Activated naive CD4-positive, alpha-beta T cell treated with anti-CD3 and anti-CD28 coated beads, Interleukin-2, amount 50 U/mL, for 72 hours (primary cell): Measurements from ENCODE around the gene NFS1. TPM values are rescaled to one million over a fixed set of nuclear protein-coding genes. Genes with fewer than 3 reads are reported as not detected.
A peak's percentile ranks its signal among the peaks of the same experiment; 100 is the strongest.

ENCODE experiments used
- ATAC-seq, 2 donors: fragments of 150-1000 bp; cut with Tn5 transposase; 2 replicates each; pipeline ENCODE4 v1.10.0; 2021; ENCODE audit warnings: mild to moderate bottlenecking in 2 of 2, moderate library complexity in 2 of 2
- DNase-seq, 2 donors: peaks; one replicate each; pipeline ENCODE4 v3.0.0; 2021 to 2022; ENCODE audit warnings: low spot score in 2 of 2
- H3K27ac Mint-ChIP-seq, 2 donors: one replicate each; pipeline ENCODE4 v1.8.0; 2022; ENCODE audit warnings: mild to moderate bottlenecking in 2 of 2, mixed read lengths in 2 of 2
- H3K36me3 Mint-ChIP-seq, 2 donors: one replicate each; pipeline ENCODE4 v1.8.0; 2022; ENCODE audit warnings: mixed read lengths in 2 of 2
- H3K9me3 Mint-ChIP-seq, 2 donors: one replicate each; pipeline ENCODE4 v1.8.0; 2022; ENCODE audit warnings: mixed read lengths in 2 of 2
- total RNA-seq, 2 donors: library from RNA; stranded (reverse); gene quantifications; one replicate each; pipeline ENCODE4 v1.2.3, GENCODE V29; 2022

NFS1 gene
- total RNA-seq, 2 donors from 2014 or later = 48.5 to 50.1 TPM

DNA sequence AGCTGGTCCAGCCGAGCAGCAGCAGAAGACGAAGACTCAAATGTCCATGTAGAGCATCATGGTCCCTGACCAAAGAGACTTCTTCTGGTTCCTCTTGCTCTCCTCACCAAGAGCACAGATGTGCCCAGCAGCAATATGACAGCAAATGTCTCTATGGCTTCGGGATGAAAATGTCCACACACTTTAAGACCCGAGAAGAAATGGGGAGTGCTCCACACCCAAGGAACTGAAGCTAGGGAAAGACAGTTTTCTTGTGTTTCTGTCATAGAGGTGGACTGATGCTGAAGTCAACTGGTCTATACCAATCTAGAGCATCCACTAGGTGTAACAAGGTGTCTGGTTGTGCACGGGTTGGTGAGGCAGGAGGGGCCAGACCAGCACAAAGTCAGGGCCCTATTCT lies 29.9 kb downstream of the NFS1 start:
- DNase-seq (no peak), ATAC-seq (no peak)
- Mint-ChIP-seq H3K9me3 (no peaks in the 10 kb centered on the region), H3K36me3 (peaks cover 16 to 28% of the 10 kb centered on the region in 2 donors), H3K27ac (no peak overlapping the region)

DNA sequence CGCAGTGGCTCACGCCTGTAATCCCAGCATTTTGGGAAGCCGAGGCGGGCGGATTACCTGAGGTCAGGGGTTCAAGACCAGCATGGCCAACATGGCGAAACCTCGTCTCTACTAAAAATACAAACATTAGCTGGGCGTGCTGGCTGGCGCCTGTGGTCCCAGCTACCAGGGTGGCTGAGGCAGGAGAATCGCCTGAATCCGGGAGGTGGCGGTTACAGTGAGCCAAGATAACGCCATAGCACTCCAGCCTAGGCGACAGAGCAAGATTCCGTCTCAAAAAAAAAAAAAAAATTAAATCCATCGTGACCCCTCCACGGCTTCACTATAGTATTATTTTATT lies 33.2 kb downstream of the NFS1 start:
- Mint-ChIP-seq H3K9me3 (no peaks in the 10 kb centered on the region), H3K36me3 (peaks cover 32 to 33% of the 10 kb centered on the region in 2 donors), H3K27ac (peak overlapping the region in 1 of 2 donors; percentile 100)
- DNase-seq (no peak), ATAC-seq (no peak)

DNA sequence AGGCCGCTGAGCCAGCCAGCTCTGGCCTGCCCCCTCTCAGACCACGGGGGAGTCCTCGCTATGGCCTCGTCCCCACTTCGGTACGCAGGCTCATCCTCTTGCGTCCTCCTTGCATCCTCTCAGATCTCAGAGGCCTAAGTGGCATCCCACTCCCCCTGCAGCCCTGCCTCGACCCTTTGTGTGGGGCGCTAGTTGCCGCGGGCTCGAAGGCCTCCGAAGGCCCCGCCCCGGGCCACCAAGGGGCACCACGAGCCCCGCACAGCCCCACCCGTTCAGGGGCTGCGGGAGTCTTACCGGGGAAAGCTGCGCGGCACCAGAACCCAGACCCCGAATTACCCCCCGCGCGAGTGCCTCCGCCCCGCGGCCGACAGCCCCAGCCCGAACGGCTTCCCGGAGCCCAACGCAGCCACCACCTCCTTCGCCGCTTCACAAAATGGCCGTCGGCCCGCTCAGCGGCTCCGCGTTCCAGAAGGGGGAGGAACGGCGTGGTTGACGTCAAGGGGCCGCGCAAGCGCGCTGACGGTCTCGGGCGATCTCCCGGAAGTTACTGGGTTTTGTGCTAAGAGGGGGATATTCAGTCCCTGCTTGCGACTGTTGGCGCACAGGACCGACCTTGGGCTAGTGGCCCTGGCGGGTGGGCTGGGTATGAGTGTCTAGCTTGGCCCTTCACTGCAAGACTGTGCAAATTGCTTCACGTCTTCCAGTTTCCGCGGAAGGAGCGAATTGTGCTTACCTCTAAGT lies 34.5 kb downstream of the NFS1 start, which contains the start of the genes CPNE1 and RBM12:
Gene CPNE1, minus strand, starts transcription at position 435 of the 741 bp plus-strand sequence. CDS start 31,977 bp downstream, outside the sequence.
Gene RBM12, minus strand, starts transcription at position 435 of the 741 bp plus-strand sequence. CDS start 9,578 bp downstream, outside the sequence.
- peak within 1 kb of the TSS; percentile 99 to 100 for H3K27ac Mint-ChIP-seq
- ATAC-seq (peak; percentile 59 to 66), DNase-seq (peak; percentile 91 to 93)
- H3K36me3 Mint-ChIP-seq = peaks cover 32 to 42% of the 10 kb centered on the region in 2 donors
- H3K9me3 Mint-ChIP-seq = no peaks in the 10 kb centered on the region

DNA sequence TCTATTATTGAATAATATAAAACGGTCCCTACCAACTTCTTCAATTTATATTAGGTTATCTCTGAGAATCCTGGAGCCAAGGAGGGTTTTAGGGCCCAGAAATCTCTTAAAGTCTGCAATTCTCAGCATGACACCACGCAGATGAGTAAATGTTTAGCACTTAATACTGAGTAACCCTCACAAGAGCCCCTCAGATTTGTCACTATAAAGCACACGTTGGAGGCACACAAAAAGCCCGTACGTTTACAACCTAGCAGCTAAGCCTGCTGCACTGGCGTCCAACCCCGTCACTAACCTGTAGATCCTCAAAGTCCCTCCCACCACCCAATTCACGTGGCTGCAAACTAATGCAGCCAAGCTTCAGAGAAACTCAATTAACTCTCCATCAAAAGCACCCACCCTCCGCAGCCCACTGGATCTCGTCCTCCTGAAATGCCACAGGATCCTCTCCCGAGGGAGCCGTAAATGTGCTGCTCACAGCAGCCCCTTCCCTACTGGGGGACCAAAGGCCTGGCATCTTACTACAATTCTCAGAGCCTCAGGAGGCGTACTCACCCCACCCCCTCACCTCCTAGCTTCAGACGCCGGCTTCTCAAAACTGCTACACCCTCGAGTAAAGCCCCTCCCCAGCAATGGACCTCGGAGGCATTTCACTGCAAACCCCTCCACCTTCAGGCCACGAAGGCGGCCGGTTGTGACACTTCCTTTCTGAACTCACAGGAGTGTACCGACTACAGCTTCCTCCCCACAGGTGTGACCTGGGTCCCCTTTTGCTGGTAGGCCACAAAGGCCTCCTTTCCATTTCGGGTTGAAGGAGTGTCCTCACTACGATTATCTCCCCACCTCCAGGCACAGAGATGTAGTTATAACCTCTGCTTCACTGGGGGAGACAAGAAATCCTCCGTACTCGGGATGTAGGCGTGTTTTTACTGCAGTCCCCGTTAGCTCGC lies 35.4 kb downstream of the NFS1 start:
- Mint-ChIP-seq H3K9me3 (no peaks in the 10 kb centered on the region), H3K27ac (peak overlapping the region; percentile 99 to 100), H3K36me3 (peaks cover 25 to 50% of the 10 kb centered on the region in 2 donors)
- DNase-seq = peak; percentile 66 to 75
- peak; percentile 19 to 38 for ATAC-seq

DNA sequence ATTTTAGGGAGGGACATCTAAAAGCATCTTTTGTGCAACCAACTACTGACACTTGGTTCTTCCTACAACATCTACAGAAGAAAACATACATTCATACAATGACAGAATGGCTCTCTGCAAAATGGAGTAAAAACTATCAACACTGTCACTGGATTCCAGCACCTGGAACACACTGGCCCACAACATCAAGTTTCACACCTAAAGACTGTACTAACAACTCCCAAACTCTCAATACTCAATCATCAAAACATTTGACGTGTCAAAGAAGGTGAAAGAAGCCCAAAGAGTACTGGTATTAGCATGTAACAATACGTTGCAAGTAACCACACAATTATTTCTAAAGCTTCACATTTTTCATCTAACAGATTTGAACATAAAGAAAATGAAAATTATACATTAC lies 36.6 kb downstream of the NFS1 start:
- ATAC-seq (peak; percentile 4 to 42), DNase-seq (peak in 1 of 2 donors; percentile 33)
- H3K36me3 Mint-ChIP-seq = peaks cover 25 to 54% of the 10 kb centered on the region in 2 donors
- peak overlapping the region; percentile 99 to 100 for H3K27ac Mint-ChIP-seq
- H3K9me3 Mint-ChIP-seq = no peaks in the 10 kb centered on the region

DNA sequence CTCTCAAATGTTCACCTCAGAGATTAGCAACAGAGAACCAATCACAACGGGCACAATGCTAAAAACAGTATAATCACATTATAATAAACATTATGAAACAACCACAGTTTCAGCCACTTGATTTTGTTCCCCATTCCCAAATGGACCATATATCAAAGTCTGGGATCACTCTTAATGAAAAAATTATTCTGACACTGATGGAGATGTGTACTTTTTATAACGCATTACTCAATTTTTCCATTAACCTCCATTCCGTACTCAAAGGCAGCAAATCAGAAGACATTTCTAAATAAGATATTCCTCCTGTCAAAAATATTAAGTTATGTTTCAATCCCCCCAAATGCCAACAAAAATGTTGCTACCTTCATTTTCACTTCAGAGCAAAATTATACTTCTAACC lies 37.2 kb downstream of the NFS1 start:
- no peak for DNase-seq
- Mint-ChIP-seq H3K36me3 (peaks cover 25 to 61% of the 10 kb centered on the region in 2 donors), H3K9me3 (no peaks in the 10 kb centered on the region), H3K27ac (peak overlapping the region; percentile 99 to 100)
- ATAC-seq = no peak

DNA sequence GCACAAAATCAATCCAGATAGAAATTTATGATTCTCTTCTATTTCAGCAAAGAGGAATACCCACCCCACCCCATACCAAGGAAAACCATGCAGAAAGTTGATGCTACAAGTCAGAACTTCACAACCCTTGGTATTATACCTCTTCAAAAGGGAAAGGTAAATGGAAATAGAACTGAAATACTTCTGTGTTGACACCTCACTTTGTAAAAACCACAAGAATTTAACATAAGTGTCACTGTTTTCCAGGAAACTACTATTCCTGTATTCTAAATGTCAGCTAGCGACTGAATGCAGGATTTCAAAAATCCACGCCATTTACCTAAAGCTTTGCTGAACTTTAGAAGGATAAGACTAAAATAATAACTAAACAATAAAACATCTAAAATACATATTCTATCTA lies 38.1 kb downstream of the NFS1 start:
- H3K27ac Mint-ChIP-seq = peak overlapping the region; percentile 99 to 100
- DNase-seq (no peak), ATAC-seq (peak; percentile 52 to 56)
- H3K9me3 Mint-ChIP-seq = no peaks in the 10 kb centered on the region
- H3K36me3 Mint-ChIP-seq = peaks cover 25 to 69% of the 10 kb centered on the region in 2 donors

DNA sequence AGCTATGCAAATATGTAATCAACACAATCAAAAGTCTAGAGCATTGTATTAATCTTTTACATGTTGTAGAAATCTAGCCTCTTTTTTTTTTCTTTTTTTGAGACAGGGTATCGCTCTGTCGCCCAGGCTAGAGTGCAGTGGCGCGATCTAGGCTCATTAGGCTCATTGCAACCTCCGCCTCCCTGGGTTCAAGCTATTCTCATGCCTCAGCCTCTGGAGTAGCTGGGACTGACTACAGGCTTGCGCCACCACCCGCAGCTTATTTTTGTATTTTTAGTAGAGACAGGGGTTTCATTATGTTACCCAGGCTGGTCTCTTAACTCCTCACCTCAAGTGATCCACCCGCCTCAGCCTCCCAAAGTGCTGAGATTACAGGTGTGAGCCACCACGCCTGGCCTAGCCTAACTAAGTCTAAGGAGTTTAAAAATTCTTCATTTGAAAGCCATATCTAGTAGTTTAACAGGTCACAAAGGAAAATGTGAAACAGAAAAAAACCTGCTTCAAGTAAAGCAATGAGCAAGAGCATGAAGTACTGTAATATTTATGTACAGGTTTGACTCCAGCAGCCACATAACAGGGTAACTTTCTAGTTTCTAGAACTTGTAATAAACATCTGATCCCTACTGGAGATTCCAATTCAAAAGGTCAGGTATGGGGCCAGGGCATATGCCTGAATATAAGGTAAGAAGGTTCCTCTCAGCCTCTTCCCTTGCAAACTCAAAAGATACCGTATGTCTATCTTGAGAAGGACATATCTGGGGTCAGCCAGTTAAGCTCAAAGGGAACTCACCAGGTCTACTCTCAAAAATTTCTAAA lies 38.8 kb downstream of the NFS1 start:
- Mint-ChIP-seq H3K9me3 (no peaks in the 10 kb centered on the region), H3K27ac (peak overlapping the region; percentile 99 to 100), H3K36me3 (peaks cover 25 to 74% of the 10 kb centered on the region in 2 donors)
- ATAC-seq = peak; percentile 62 to 70
- peak in 1 of 2 donors; percentile 44 for DNase-seq

DNA sequence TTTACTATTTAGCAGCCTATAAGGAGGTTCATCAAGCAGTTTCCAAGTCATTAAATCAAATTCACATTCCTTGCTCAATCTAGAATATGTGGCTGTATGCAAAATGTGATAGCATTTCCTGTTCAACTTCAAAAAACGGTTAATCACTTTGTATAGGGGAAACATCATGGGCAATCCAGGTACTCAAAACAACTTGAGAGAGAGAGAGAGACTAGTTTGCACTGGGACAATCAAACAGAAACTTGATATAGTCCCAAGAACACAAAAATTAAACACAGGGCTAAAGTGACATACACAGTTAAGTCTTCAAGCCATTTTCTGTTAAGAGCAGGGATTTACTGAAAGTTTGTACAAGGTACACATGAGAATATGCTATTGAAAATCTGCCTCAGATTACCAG lies 41.9 kb downstream of the NFS1 start:
- DNase-seq = no peak
- no peak for ATAC-seq
- peaks cover 0 to 49% of the 10 kb centered on the region in 2 donors for H3K36me3 Mint-ChIP-seq
- H3K27ac Mint-ChIP-seq = peak overlapping the region in 1 of 2 donors; percentile 18
- H3K9me3 Mint-ChIP-seq = no peaks in the 10 kb centered on the region

DNA sequence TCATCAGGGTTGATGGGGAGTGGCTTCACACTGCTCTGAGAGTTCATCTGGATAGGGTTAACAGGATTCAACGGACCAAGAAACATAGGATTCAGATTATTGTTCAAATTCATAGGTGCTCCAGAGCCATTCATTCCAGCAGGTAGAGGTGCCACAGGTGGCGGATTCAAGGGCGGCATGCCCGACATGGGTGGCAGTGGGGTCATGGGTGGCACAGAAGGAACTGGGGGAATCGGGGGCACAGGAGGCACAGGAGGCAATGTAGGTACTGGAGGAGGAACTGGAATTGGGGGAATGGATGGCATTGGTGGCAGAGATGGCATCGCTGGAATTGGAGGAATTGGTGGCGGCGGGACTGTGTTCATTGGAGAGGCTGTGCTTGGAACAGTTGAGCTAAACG lies 44.7 kb downstream of the NFS1 start:
- H3K36me3 Mint-ChIP-seq = peaks cover 0 to 43% of the 10 kb centered on the region in 2 donors
- H3K9me3 Mint-ChIP-seq = no peaks in the 10 kb centered on the region
- no peak for ATAC-seq
- no peak for DNase-seq
- H3K27ac Mint-ChIP-seq = no peak overlapping the region

DNA sequence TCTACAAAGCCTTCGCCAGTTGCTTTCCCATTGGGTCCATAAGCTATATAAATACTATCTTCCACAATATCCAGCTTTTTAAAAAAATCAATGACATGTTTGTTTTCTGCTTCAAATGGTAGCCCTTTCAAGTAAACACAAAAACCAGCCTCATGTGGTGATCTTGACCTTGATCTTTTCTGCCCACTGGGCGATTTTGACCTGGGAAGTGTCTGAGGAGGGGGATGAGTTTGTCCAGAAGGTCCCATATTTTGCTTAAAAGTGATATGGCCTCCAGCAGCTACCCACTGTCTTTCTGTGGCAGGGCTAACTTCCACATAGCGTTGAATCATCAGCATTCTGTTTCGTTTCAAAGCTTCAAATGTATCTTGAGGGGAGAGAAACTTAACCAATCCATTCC lies 45.3 kb downstream of the NFS1 start:
- ATAC-seq (no peak), DNase-seq (no peak)
- H3K9me3 Mint-ChIP-seq = no peaks in the 10 kb centered on the region
- peaks cover 0 to 42% of the 10 kb centered on the region in 2 donors for H3K36me3 Mint-ChIP-seq
- H3K27ac Mint-ChIP-seq = no peak overlapping the region

DNA sequence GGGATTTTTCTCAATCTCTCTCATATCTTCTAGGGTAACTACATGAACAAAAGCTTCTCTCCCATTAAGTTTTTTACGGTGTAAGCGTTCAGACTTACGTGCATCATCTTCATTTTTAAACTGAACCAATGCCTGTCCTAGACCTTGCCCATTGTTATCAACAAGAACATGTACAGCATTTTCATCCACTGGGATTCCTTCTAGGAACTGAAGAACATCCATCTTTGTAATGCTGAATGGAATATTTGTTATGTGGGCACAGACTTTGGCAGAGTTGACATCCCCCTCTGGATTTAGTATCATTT lies 45.8 kb downstream of the NFS1 start:
- H3K36me3 Mint-ChIP-seq = peaks cover 0 to 43% of the 10 kb centered on the region in 2 donors
- ATAC-seq = no peak

DNA sequence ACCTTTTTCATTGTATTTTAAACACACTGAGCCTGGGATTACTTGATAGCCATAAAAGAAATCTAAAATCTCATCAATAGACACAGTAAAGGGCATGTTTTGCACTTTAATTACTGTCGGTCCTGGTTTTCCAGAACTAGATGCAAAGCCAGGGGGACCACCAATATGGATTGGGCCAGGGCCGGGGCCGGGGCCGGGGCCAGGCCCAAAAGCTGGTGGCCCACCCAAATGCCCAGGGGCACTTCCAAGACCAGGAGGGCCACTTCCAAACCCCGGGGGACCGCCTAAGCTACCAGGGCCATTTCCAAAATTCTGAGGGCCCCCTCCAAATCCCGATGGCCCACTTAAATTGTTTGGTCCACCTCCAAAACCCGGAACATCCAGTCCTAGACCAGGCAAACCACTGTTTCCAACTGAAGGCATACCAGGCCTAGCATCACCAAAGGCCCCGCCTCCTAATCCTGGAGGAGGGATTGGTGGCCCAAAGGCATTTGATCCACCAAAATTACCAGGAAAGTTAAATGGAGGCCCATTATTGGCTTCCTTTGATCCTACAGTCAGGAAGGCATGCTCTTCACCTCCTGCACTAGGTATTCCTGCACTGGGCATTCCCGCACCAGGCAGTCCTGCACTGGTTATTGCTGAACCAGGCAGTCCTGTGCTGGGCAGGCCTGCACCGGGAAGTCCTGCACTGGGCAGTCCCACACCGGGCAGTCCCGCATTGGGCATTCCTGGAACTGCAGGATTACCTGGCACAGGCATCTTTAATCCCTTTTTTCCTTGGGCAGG lies 46.3 kb downstream of the NFS1 start:
- H3K27ac Mint-ChIP-seq = no peak overlapping the region
- DNase-seq = no peak
- ATAC-seq = no peak
- H3K9me3 Mint-ChIP-seq = no peaks in the 10 kb centered on the region
- H3K36me3 Mint-ChIP-seq = peaks cover 0 to 49% of the 10 kb centered on the region in 2 donors

More for the DNA sequence above, 45.8 kb downstream of the NFS1 start:
- Mint-ChIP-seq H3K27ac (no peak overlapping the region), H3K9me3 (no peaks in the 10 kb centered on the region)
- DNase-seq = no peak

DNA sequence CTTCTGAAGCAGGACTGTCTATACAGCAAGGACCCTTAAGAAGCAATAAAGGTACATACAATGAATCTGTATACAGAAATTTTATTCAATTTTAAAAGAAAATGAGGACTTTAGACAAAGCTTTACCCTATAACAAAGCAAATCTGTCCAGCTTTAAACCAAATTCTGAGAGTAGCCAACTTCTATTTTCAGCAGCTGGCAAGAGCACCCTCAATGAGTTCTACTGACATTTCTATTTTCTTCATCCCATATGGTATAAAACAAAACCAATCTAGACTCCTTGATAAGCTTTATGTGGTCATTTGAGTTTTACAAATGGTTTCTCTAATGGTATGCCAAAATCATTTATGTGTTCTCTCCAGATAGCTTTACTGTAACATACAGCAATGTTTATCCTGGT lies 47.2 kb downstream of the NFS1 start:
- DNase-seq (no peak), ATAC-seq (no peak)
- H3K27ac Mint-ChIP-seq = no peak overlapping the region
- H3K36me3 Mint-ChIP-seq = peaks cover 0 to 46% of the 10 kb centered on the region in 2 donors
- H3K9me3 Mint-ChIP-seq = no peaks in the 10 kb centered on the region

DNA sequence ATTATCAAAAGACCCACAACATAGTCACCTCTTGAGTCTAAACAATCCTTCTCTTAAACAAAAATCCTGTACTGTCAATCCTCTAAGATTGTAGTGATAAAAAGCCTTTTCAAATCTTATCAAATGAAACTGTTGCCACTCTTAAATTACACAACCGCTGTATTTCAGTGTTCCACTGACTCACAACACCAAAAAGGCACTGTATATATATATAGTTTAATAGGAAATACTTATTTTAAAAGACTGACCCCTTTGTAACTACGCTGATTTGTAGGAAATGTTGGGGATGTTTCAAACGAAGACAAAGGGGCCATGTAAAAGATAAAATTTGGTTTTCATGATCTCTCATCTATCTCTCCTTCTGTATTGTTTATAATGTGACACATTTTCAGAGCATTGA lies 48.5 kb downstream of the NFS1 start:
- ATAC-seq (no peak), DNase-seq (no peak)
- no peaks in the 10 kb centered on the region for H3K9me3 Mint-ChIP-seq
- H3K36me3 Mint-ChIP-seq = peaks cover 0 to 32% of the 10 kb centered on the region in 2 donors
- no peak overlapping the region for H3K27ac Mint-ChIP-seq

DNA sequence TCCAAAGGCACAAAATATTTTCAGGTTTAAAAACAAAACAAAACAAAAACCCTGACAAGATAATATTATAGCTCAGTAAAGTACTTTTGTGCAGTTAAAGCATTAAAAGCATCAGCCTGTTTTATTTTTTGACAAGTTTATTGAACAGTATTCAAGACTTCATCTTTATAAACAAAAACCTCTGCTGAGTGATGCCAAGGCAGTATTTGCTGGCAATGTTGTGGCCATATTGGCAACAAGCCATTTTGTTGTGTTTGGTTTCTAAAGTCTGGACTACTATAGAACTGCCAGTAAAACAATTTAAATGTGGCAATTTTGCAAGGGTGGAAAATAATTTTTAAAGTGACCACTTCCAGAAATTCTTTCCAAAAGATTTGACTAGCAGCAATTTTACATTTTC lies 50.3 kb downstream of the NFS1 start:
- H3K27ac Mint-ChIP-seq = no peak overlapping the region
- H3K9me3 Mint-ChIP-seq = no peaks in the 10 kb centered on the region
- no peak for DNase-seq
- peaks cover 0 to 44% of the 10 kb centered on the region in 2 donors for H3K36me3 Mint-ChIP-seq
- ATAC-seq = no peak
